ENCODE measurements around the gene CIITA. TPM values are rescaled to one million over a fixed set of nuclear protein-coding genes. Genes with fewer than 3 reads are reported as not detected.
"Not testable (repeated sequence)": the region's sequence is repeated elsewhere in the genome, so short reads cannot be mapped to it uniquely, and the experiment has no call there.

CIITA gene
- total RNA-seq, 1 donor from 2014 or later = 4.5 TPM

GRCh38 chr16:10937068-10937859 lies 60.3 kb downstream of the CIITA start:
- no peak for ATAC-seq

- no peak for ATAC-seq
Observed at GRCh38 chr16:10938321-10938720, 61.3 kb downstream of the CIITA start.

- no peak for ATAC-seq
Observed at GRCh38 chr16:10938796-10939648, 62.0 kb downstream of the CIITA start.

DNA sequence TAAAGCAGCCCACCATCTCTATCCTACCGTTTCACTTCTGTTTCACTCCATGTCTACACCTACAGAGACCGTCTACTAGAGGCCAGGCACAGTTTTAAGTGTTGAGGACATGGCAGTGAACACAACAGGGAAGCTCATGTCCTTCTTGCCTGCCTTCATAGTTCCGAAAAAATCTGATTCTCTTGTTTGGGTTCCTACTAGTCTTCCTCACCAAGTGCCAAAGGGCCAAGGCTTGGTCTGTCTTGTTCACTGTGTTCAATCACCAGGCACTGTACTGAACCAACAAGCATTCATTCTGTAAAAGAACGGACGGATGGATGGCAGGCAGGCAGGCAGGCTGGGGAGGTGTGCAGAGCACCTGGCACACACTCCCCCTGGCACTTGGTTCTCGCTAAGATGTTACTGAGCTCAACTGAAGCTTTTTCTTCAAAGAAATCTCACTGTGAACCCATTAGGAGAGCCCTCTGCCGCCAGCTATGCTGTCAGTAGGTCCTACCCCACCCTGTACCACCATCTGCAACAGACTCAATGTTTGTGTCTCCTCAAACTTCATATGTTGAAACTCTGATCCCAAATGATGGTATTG lies 62.7 kb downstream of the CIITA start:
- no peak for ATAC-seq

- no peak for ATAC-seq
Observed at GRCh38 chr16:10940501-10941079, 63.6 kb downstream of the CIITA start.

GRCh38 chr16:10941127-10941933 lies 64.3 kb downstream of the CIITA start:
- ATAC-seq = no peak

DNA sequence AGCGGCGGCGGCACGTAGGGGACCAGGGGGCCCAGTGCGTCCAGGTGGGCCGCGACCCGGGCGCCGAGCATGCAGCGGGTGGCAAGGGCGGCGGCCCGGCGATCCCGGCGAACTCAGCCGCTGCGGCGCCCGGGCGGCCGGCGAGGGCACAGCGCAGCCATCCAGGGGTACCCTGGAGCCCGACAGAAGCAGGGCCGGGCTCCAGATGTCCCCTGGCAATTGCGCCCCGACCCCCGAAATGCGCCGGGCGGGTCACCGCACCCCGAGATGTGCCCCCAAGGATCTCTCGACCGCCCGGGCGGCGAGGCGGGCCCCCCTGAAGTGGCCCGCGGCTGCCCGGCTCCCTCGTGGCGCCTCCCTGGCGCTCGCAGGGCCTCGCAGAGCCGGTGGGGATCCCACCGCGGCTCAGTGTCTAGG lies 64.9 kb downstream of the CIITA start:
- ATAC-seq = not testable (repeated sequence)

DNA sequence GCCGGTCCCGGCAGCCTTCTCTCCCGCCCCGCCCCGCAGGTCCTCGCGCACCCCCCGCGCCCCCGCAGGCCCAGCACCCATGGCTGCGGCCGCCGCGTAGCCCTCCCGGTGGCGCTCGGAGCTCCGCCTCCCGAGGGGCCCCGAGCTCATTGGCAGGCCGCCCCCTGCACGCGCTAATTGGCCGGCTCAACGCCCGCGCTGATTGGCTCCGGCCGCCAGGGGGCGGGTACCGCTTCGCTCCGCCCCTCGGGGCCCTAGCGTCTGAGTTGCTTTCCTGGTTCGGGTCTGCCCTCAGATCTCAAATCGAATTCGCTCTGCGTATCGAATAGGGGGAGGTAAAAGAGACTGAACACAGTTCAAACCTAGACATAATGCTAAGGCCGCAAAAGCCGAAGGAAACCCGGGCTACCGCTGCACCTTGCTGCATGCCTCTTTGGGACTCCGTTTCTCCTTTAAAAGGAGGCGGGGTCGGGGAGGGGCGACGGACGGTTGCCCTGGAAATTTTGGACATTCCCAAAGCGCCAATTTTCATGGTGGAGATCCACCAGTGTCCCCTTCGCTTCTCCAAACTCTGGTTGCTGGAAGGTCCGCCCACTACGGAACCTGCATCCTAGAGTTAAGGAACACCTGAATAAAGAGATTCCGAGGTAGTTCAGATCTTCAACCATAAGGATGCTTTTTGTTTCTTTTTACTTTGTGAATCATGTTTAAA lies 65.5 kb downstream of the CIITA start, which contains the start of gene DEXI:
Gene DEXI, minus strand, starts transcription at position 117 of the 712 bp plus-strand sequence. CDS start 463 bp downstream, outside the sequence.
- ATAC-seq = peak; percentile 76

DNA sequence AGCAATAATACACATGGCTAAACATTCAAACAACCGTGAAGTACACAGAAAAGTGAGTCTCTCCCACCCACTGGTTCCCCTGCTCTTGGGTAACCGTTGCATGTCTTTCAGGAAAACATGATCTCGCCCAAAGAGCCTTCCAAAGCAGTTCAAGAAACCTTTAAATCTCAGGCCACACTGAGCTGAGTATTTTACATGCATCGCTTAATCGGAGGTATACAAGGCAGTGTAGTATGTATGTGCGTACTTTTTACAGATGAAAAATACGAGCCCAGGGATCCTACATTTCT lies 66.0 kb downstream of the CIITA start:
- ATAC-seq = no peak

DNA sequence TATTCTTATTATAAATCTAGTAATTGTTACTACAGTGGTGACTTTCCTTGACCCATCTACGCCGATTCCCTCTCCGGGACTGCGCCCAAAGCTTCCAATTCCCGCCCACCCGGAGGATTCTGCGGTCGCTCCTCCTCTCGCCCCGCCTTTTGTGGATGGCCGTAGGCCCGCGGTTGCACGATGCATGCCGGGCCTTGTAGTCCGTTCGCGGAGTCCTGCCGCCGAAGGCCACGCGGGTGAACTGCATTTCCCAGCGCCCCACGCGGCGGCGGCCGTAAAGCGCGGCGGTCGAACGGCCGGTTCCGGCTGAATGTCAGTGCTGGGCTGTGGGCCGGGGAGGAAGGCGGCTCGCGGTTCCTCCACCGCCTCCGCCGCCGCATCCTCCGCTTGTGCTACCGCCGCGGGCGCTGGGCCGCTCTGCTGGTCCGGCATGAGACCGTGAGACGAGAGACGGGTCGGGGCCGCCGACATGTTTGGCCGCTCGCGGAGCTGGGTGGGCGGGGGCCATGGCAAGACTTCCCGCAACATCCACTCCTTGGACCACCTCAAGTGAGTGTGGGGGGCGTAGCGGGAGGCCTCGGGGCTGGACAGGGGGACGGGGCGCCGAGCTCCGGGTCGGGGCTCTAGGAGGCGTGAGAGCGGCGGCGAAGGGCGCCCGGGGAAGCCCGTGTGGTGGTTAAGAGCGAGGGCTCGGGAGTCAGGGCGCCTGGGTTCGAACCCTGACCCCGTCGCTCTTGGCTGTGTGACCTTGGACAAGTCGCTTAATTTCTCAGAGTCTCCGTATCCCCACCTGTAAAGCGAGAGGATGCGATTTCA lies 67.5 kb downstream of the CIITA start, which contains the start of gene CLEC16A:
Gene CLEC16A, plus strand, starts transcription at position 316 of the 816 bp plus-strand sequence. Its CDS starts 154 bp downstream, at position 470.
- peak; percentile 84 for ATAC-seq

DNA sequence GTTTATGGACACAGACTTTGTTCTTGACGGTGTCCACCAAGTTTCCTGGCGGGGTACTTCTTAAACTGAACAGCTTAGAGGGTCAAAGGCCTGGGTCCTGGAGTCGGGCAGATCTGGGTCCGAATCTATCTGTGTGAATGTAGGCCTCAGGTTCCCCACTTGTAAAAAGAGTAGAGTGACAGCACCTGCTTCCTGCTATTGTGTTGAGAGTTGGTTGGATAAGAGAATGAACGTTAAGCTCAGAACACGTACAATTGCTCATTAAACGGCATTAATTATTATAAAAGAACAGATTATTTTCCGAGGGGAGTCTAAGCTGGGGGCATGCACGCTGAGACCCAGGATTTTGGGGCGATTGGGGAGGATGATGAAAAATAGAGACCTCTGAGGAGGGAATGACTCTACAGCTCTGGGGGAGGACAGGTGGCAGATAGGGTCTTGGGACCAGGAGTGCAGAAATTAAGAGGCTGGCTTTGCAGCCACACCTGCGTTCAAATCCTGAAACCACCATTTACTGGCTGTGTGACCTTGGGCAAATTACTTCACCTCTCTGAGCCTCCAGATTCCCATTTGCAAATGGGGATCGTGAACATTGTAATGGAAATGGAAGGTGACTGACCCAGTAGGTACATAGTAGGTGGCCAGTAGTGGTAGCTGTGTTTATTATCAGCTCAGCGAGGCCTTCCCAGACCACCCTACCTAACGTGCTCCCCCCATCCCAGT lies 68.2 kb downstream of the CIITA start:
- no peak for ATAC-seq

GRCh38 chr16:10946308-10946707 lies 69.3 kb downstream of the CIITA start:
- no peak for ATAC-seq

GRCh38 chr16:10947211-10947787 lies 70.3 kb downstream of the CIITA start:
- ATAC-seq = no peak

- ATAC-seq = peak; percentile 58
Observed at GRCh38 chr16:10949424-10949970, 72.5 kb downstream of the CIITA start.

GRCh38 chr16:10950393-10950792 lies 73.4 kb downstream of the CIITA start:
- peak; percentile 90 for ATAC-seq

- no peak for ATAC-seq
Observed at GRCh38 chr16:10951026-10951425, 74.0 kb downstream of the CIITA start.

- ATAC-seq = no peak
Observed at GRCh38 chr16:10954903-10955302, 77.9 kb downstream of the CIITA start.

- ATAC-seq = no peak
Observed at GRCh38 chr16:10957771-10958482, 80.9 kb downstream of the CIITA start.

All from esophagus mucosa (tissue), 1 donor.